GM18873 (cell line): ENCODE measurements around the gene DDO.

ENCODE experiments used
- ATAC-seq: cut with Tn5 transposase; IDR thresholded peaks from one replicate; pipeline ENCODE4 v1.9.1; 2021; ENCODE audit warnings: mild to moderate bottlenecking, moderate library complexity, moderate number of reproducible peaks; ENCODE audit not compliant: unreplicated experiment, low FRiP score

Gene DDO

DNA sequence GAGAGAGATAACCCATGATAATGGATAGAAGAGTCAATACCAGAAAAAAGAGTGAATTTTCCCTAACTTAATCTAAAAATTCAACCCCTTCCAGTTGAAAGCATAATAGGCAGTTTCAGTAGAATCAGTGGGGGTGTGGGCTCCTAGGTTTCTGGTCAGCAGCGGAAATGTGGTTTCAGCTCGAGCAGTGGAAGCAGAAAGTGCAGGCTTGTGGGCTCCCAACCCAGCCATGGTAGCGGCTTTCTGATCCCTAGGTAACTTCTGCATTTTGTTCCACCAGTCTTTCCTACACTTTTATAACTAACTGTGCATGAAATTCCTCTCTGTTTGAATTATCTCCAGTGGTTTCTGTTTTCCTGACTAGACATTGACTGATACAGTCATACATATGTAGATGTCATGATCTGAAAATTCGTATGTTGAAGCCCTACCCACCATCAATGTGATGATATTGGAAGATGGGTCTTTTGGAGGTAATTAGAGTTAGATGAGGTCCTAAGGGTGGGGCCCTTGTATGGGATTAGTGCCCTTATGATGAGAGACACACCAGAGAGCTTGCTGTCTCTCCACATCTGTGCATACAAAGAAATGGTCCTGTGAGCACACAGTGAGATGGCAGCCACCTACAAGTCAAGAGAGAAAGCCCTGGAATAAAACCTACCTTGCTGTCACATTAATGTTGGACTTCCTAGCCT lies 6.5 kb upstream of the DDO start:
- no peak for ATAC-seq

DNA sequence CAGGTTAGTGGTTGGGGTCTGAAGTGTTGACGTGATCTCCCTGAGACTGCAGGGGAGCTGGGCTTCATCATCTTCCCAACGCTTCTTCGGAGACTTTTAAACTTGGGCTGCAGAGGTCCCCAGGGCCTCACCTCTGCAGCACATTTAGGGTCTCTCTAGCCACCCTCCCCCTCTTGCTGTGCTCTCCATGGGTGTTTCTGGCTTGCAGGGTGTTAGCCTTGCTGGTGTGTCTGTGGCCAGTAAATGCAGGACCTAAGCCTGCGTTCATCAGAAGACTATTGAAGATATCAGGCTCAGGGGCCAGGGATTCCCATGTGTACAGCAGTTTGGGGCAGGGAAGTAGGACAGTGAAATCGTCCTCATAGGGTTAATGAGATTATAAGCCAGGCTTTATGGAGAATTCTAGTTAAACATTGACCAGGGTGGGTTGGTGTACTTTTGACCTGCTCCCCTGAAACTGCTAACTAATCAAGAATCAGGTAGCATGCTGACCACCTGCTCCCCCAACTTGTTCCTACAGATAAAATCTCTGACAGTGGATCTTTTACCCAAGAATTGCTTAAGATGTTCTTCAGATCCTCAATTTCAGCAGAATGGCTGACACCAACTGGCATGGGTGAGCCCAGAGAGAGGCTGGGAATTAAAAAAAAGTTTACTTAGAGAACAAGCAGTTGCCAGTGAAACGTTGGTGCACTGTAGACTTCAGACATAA lies 3.8 kb upstream of the DDO start:
- ATAC-seq = no peak

DNA sequence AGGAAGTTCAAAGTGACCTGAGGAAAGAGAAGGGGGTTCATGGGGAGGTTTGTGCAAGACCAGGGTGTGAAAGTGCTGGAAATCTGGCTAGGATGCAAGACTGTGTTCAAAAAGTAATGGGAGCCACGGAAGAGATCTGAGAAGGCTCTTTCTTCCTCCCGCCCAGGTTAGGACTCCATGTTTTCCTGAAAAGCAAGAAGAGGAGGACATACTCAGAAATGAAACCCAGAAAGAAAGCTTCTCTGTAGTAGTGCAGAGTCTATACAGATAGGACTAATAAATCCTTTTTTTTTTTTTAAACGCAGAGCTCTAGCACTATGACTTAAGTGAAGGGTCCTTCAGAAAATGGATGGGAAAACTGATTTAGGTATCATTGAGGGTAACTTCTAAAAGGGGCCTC lies 3.2 kb upstream of the DDO start:
- no peak for ATAC-seq

DNA sequence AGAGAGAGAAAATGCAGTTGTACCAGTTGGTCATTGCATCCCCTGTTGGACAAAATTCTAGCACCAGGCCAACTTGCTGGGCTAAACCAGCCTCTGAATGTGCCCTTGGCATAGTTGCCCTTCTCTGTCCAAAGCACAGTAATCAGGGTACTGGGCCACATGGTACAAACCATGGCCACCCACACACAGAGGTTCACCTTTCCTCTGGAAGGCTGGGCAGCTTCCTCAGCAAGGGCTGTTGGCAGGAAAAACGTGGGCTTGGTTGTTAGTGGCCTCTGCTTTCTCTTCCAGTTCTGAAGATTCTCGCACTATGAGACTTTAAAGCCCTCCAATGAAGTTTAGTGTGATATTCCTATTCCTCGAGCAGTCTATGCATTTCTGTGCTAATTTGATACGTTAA lies 706 bp downstream of the DDO start:
- no peak for ATAC-seq

DNA sequence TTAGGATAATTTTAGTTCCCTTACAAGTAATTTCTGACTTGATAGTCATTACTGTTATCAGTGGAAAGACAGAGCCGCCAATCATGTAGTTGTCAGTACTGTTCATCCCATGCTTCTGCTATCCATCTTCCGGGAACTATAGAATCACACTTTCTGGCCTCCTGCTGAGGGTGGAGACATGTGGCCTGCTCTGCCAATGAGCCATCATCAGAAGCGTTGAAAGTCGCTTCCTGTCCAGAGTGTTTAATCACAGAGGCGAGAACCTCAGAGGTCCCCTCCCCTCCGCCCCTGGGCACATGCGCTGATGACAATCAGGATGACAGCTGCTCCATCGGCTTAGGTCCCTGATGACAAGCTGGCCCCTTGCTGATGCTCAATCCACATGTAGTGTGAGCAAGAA lies 3.0 kb downstream of the DDO start:
- ATAC-seq = no peak

DNA sequence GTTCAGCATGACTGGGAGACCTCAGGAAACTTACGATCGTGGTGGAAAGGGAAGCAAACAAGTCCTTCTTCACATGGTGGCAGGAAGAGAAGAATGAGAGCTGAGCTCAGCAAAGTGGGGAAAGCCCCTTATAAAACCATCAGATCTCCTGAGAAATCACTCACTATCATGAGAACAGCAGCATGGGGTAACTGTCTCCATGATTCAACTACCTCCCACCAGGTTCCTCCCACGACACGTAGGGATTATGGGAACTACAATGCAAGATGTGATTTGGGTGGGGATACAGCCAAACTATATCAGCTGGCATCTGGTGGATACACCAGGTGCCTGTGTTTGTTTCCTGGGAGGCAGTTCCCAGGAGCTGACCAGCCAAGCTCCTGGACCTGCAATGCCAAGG lies 4.9 kb downstream of the DDO start:
- no peak for ATAC-seq

DNA sequence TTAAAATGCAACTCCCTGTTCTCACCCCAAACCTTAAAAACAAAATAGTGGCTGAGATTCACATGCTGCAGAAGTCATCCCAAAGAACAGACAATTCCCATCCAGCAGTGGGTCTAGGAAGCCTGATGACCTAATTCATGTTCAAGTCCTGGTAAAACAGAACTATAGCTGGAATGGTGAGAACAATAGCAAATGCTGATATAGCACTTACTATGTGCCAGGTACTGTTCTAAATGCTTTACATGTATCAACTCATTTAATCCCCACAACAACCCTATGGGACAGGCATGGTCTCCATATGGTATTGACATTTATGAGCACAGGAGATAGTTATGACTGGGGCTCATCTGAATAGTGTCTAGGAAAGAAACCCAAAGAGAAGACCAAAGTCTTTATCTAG lies 5.6 kb downstream of the DDO start:
- ATAC-seq = no peak

DNA sequence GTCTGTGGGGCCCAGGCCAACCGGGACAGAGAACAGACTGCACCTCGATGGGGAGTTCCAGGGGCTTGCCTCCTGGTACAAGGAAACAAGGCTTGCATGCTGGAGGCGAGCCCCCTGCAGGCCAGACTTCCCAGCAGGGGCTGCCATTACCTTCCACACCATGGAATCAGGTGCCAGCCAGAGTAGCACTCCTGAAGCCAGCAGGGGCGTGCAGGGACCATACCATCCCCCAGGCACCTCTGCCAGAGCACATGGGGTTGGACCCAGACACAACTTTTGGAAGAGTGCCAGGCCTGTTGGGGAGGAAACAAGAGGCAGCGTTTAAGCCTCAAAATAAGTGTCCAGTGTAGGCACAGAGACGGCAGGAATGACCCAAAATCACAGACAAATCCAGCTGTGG lies 6.5 kb downstream of the DDO start:
- no peak for ATAC-seq

DNA sequence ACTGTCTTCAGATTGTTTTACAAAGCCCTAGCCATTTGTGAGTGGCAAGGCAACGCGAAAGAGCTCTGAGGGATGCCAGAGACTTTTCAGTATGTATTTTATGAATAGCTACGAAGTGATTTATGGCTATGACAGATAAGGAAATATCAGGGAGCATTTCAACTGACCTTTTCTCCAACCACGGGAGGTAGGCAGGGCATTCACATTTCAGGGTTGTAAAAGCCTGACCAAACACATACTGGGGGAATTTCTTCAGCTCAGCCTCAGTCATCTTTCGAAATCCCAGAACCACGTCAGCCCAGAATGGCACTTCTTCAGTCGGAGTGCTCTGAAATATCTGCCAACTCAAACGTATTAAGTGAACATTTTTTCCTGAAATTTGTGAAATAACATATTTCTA lies 10.8 kb downstream of the DDO start:
- no peak for ATAC-seq

DNA sequence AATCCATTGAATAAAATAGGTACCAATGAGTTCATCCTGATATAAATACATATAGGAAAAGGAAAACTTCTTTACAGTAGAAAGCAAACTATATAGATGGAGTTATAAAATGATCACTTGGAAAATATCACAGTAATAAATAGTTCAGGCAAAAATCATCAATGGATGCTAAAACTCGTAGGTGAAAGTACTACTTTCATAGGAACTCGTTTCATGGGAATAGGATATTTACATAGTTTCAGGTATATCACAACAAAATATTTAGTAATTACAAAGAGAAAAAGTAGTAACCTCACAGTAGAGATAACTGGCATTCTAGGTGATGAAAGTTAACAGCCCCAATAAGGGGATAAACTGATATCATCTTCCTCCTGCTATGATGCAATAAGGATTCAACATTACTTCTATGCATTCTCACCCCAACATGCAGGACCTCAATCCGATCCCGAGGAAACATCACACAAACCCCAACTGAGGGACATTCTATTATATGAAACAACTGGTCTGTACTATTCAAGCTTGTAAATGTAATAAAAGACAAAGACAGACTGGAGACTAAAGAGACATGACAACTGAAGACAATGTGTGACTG lies 13.7 kb downstream of the DDO start:
- ATAC-seq = no peak

DNA sequence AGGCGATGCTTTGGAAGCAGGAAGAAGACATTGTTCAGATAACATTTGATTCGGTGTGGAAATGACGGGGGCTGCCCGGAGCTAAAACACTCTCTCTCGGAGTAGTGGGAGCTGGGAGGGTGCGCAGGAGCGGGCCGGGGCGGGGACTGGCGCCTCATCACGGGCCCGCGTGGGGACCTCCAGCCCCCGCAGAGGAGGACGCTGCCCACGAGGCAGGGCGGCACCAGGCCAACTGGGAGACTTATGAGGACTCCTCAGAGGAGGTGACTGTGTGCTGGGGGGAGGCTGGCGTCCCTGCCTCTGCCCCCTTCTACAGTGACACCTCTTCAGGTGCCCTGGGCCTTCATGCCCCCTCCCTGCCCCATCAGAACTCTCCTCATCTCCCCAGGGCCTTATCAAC lies 15.2 kb downstream of the DDO start:
- no peak for ATAC-seq

DNA sequence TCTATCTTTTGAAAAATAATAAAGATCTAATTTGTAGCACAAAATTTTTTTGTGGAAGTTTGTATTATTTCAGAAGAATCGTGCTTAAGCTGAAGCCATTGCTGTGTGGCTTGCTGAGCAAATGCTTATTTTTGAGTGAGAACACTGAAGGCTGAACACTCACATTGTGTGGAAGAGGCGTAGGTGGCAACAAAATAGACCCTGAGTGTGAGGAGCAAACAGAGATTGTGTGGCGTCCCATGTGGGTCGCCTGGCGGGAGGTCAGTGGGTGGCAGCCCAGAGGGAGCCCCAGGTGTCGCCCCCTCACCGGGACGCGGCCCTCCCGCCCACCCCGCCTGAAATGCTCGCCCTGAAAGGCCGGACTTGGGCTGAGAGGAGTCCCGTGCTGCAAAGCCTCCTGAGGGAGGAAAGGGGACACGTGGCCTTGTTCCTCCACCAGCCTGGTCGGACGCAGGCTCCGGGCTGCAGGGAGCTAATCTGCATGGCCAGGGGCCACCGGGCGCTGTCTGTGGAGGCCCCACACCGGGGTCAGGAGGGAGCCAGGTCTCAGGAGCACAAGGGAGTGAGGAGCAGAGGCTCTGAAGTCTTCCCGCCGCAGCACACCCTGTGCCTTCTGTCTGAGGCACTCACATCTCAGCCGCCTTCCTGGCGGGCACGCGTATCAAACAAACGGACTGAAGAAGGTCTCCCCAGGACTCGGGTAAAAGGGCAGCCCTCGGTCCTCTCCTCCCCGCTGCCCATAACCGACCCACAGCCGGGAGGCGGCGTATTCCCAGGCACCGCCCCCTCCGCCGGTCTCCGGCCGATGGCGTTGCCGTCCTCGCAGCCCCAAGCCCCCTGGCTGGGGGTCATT lies 15.9 kb downstream of the DDO start:
- ATAC-seq = no peak

DNA sequence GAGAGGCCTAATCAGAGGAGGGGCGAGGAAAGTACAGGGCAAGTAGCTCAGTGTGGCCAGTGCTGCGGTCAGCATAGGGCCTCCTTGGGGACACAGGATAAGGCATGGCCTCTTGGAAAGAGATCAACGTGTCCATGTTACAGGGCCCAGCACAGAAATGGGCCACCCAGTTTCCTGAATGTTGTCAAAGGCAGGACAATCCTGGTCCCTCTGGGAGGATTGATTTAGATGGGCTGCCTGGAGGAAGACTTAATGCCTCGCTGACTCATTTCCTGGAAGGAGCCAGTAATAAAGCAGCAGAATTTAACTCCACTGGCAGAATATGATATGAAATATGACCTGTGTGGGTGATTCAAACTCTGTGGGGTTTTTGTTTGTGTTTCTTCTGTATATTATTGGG lies 16.6 kb downstream of the DDO start:
- no peak for ATAC-seq

DNA sequence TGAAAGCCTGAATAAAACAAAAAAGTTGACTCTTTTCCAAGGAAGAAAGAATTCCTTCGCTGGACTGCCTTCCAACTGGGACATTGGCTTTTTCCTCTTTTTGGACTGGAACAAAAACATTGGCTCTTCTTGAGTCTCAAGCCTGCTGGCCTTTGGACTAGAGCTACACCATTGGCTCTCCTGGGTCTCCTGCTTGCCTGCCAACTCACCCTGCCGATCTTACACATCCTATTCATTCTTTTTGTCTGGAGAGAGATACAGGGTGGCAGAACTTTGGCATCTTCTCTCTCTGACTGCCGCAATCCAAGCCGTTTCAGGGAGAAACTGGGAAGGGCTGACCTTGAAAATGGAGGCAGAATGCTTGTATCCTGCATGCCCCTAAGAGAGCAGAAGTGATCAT lies 20.2 kb downstream of the DDO start:
- ATAC-seq = no peak

DNA sequence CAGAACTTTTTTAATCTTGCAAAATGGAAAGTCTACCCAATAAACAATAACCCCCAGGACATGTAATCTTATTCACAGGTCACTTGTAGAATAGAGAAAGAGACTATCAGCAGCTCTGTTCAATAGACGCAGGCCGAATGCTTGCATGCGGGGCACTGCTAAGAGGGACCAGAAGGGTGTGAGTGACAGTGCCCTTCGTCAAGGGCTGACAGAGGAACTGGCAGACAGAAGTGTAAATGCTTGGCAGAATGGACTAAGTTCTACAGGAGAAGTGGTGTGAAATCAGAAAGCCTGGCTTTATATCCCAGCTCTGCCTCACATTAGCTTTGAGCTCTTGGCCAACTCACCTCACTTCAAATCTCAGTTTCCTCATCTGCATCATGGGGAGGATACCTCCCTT lies 21.0 kb downstream of the DDO start:
- ATAC-seq = no peak

DNA sequence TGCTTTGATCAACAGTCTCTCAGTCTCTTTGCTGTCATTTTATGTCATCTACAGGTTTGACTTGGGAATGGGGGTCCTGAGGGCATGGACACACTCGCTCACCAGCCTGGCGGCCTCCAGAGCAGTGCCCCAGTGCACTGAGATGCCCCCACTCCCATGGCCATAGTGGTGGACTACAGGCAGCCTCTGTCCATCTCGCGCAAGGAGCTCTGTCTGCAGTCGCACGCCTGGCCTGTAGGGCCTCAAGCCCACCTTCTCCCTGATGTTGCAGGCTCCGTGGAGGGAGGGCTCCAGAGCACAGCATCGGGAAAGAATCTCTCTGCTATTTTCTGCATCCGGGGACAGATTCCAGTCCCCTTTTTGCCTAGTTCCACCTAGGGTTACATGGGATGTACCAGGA lies 22.6 kb downstream of the DDO start:
- ATAC-seq = no peak

DNA sequence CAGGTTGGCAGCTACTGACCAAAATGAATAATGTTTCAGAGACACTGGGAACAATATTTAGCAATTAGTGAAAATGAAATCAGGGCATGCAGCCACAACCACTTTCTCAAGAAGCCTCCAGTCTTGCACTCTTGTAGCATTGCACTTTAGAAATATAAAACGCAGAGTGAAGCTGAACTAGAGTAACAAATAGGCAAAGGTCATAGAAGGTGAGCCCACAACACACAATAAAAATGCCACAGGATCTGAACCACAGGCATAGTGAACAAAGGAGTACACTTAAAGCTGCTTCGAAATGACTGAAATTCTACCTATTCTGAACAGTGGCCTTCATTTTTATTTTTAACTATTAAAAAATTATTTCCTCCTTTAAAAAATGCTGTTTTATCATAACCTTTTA lies 25.0 kb downstream of the DDO start:
- no peak for ATAC-seq

DNA sequence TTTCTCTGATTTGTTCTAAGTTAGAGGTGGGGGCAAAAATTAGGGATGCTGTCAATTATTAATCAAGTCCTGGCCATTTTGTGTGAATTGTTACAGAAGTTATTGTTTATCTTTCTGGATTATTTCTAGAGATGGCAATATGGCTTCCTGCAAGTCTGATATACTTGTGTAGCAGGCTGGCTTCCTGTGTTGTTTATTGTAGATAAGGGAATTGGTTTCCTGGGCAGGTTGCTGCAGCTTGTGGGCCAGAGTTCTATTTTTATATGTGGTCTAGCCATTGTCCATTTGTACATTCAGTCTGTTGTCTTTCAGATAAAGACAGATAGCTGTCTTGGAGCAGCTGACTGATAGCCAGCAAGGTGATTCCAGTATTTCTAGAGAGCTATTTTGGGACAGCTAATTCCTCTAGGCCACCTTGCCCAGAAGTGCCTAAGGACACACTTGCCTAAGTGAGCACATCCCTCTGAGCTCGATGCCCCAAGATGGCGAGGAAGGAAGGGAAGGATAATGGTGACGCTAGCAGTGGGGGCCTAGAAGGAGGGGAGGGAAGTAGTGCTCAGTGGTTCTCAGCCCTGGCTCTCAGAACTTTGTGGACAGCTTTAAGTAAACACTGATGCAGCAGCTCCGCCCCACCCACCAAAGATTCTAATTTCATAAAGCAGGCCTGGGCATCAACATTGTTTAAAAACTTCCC lies 25.5 kb downstream of the DDO start:
- no peak for ATAC-seq

DNA sequence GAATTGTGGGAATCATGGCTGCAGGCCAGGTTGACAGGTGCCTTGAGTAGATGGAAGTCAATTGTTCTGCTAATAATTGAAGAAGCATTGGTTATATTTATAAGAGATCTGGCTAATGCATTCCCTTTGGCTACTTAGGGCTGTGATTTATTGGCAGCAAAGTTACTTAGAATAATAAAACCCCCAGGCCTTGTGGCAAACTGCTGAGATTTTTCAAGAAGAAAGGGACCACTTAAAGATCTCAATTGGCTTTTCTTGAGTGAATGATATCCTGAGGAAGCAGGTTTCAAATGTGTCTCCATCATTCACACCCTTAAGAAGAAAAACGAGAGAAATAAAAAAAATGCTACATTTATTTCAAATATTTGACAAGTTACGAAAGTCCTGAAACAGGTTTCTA lies 27.4 kb downstream of the DDO start:
- ATAC-seq = no peak

DNA sequence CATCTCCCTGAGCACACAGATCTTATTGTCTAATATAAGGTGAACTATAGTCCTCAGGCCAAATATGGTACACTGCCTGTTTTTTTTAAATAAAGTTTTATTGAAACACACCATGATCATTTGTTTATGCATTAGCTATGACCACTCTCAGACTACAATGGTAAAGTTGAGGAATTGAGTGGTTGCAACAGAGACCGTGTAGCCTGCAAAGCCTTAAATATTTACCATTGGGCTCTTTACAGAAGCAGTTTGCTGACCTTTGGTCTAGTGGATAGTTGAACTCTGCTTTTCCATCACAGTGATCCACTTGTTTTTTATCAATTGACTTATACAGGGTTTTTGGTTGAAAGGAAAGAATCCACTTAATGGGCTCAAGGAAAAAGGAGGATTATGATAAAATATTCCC lies 29.9 kb downstream of the DDO start:
- ATAC-seq = no peak

DNA sequence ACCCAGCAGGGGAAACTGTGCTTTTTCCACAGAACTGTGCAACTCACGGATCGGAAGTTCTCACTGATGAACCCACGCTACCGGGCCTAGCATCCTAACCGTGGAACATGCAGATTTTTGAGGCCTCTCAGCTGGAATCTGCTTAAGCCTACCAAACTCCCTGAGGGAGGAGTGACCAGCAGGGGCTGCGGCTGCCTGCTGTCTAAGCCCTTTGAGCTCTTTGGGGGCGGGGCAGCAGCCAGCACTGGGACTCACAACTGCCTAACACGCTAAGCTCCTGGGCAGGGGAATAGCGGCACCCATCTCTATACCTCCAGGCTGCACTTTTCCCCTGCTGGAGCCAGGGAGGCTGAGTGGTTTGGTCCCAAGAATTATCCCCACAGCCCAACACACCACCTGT lies 36.8 kb downstream of the DDO start:
- ATAC-seq = no peak
